OCI-LY3 (cell line): ENCODE results near the gene LSP1.

ENCODE experiments used
- CTCF ChIP-seq: fragments of 200-600, 300-600 bp; sonication (generic); IDR thresholded peaks from 2 replicates; pipeline ENCODE4 v1.5.1; 2014; ENCODE audit warnings: antibody characterized with exemption, low read length, low read depth
- EZH2phosphoT487 ChIP-seq: fragments of 200-600 bp; shearing (Covaris generic); IDR thresholded peaks from 2 replicates; pipeline ENCODE4 v1.6.1; 2018; ENCODE audit warnings: antibody characterized with exemption, mixed run types, low read depth

DNA sequence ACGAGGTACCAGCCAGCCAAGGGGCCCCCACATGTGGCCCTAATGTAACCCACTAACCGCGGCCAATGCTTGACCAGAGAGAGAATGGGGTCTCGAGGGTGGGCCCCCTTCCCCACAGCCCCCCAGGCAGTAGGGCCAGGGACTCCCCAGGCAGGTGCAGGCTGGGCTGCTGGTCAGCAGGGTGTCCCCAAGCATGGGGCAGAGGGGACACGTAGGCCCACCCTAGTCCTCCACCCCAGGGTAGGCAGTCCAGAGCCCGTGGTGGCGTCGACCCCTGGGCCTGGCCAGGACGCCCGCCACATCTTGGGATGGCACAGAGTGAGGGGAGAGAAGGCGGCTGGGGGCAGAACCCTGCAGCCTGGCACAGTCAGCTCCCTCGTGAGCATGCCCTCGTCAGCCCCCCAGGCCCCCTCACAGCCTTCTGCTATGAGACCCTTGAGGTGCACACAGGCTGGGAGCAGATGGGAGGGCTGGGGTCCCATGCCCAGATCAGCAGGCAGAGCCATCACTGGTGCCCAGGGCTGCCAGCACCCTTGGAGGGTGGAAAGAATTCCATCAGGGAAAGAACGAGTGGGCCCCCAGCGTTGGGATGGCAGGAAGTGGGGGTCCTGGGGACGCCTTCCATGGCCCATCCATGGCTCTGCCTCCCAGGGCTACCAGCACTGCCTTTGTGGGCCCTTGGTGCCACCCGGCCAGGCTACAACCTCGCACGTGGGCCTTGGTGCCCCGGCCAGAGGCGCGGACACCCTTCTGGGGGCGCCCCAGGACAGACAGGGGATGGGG, 72.7 kb downstream of the LSP1 start:
- no peak for TF ChIP-seq CTCF
- TF ChIP-seq EZH2phosphoT487 = no peak
